WTC11 (cell line): ENCODE results near the gene ISLR. TPM values are rescaled to one million over a fixed set of nuclear protein-coding genes. Genes with fewer than 3 reads are reported as not detected.
A peak's percentile ranks its signal among the peaks of the same experiment; 100 is the strongest.

Experiments
- ATAC-seq: fragments of 200-7000 bp; cut with Tn5 transposase; 2 replicates; pipeline ENCODE4 v1.10.0; 2021; ENCODE audit warnings: mild to moderate bottlenecking, moderate library complexity
- CTCF ChIA-PET: fragments of 300-600 bp; sonication (Branson Sonifier 250); formaldehyde crosslinking; loops from one replicate; lab custom pipeline; 2021; ENCODE audit warnings: antibody characterized with exemption; lab: Charles Lee
- POLR2A ChIA-PET: fragments of 350-600 bp; sonication (Branson Sonifier 250); formaldehyde crosslinking; loops from one replicate; lab custom pipeline; 2021; ENCODE audit warnings: antibody characterized with exemption; lab: Charles Lee
- DNase-seq: peaks from one replicate; pipeline ENCODE4 v3.0.0; 2021; ENCODE audit warnings: low spot score
- H3K27ac Mint-ChIP-seq: 2 replicates; pipeline ENCODE4 v1.8.0; 2021; ENCODE audit warnings: mixed read lengths
- H3K27me3 Mint-ChIP-seq: 2 replicates; pipeline ENCODE4 v1.8.0; 2021; ENCODE audit warnings: low read depth, mild to moderate bottlenecking, moderate library complexity, mixed read lengths
- H3K36me3 Mint-ChIP-seq: 2 replicates; pipeline ENCODE4 v1.8.0; 2021; ENCODE audit warnings: mixed read lengths
- H3K4me1 Mint-ChIP-seq: 2 replicates; pipeline ENCODE4 v1.8.0; 2022; ENCODE audit warnings: mixed read lengths
- H3K4me3 Mint-ChIP-seq: 2 replicates; pipeline ENCODE4 v1.8.0; 2021; ENCODE audit warnings: mild to moderate bottlenecking, moderate library complexity, mixed read lengths
- H3K9me3 Mint-ChIP-seq: 2 replicates; pipeline ENCODE4 v1.8.0; 2021; ENCODE audit warnings: mixed read lengths
- AFF4 ChIP-seq: sonication (generic); formaldehyde crosslinking; IDR thresholded peaks from 2 replicates; pipeline ENCODE4 v1.8.1; 2023; ENCODE audit warnings: mild to moderate bottlenecking, missing genetic modification reagents, borderline replicate concordance
- AR ChIP-seq: fragments of 250-450 bp; sonication (Bioruptor Pico); IDR thresholded peaks from 2 replicates; pipeline ENCODE4 v1.9.0; 2021; ENCODE audit warnings: mild to moderate bottlenecking
- CDX4 ChIP-seq: fragments of 250-450 bp; sonication (Bioruptor Pico); IDR thresholded peaks from 2 replicates; pipeline ENCODE4 v1.9.0; 2021; ENCODE audit warnings: moderate library complexity, mild to moderate bottlenecking, inconsistent platforms, borderline replicate concordance
- CREB1 ChIP-seq: sonication (generic); formaldehyde crosslinking; IDR thresholded peaks from 2 replicates; pipeline ENCODE4 v1.8.0; 2023; ENCODE audit warnings: mild to moderate bottlenecking, missing genetic modification reagents
- CREM ChIP-seq: sonication (generic); formaldehyde crosslinking; IDR thresholded peaks from 2 replicates; pipeline ENCODE4 v1.8.1; 2022; ENCODE audit warnings: mild to moderate bottlenecking, missing genetic modification reagents, moderate library complexity
- ELF4 ChIP-seq: sonication (generic); formaldehyde crosslinking; IDR thresholded peaks from 2 replicates; pipeline ENCODE4 v1.8.1; 2022; ENCODE audit warnings: low read depth, mild to moderate bottlenecking, moderate library complexity, missing genetic modification reagents
- ERG ChIP-seq: fragments of 250-450 bp; sonication (Bioruptor Pico); IDR thresholded peaks from 2 replicates; pipeline ENCODE4 v1.8.0; 2021; ENCODE audit warnings: mild to moderate bottlenecking
- FOXK1 ChIP-seq: sonication (generic); formaldehyde crosslinking; IDR thresholded peaks from 2 replicates; pipeline ENCODE4 v1.8.0; 2022; ENCODE audit warnings: mild to moderate bottlenecking, moderate library complexity, missing genetic modification reagents
- FOXP4 ChIP-seq: sonication (generic); formaldehyde crosslinking; IDR thresholded peaks from 2 replicates; pipeline ENCODE4 v1.8.0; 2022; ENCODE audit warnings: mild to moderate bottlenecking, missing genetic modification reagents
- GTF2I ChIP-seq: fragments of 250-450 bp; sonication (Bioruptor Pico); conservative IDR thresholded peaks from 2 replicates; pipeline ENCODE4 v1.4.0; 2021; ENCODE audit warnings: mild to moderate bottlenecking
- HMGXB4 ChIP-seq: sonication (generic); formaldehyde crosslinking; IDR thresholded peaks from 2 replicates; pipeline ENCODE4 v1.8.1; 2023; ENCODE audit warnings: mild to moderate bottlenecking, moderate library complexity, missing genetic modification reagents
- JUN ChIP-seq: sonication (generic); formaldehyde crosslinking; IDR thresholded peaks from 2 replicates; pipeline ENCODE4 v1.8.0; 2023; ENCODE audit warnings: mild to moderate bottlenecking, missing genetic modification reagents
- MXD4 ChIP-seq: fragments of 250-450 bp; sonication (Bioruptor Pico); IDR thresholded peaks from 2 replicates; pipeline ENCODE4 v1.8.0; 2021; ENCODE audit warnings: mild to moderate bottlenecking, moderate library complexity, borderline replicate concordance
- SMAD3 ChIP-seq: sonication (generic); formaldehyde crosslinking; IDR thresholded peaks from 2 replicates; pipeline ENCODE4 v1.8.0; 2022; ENCODE audit warnings: missing genetic modification reagents, mild to moderate bottlenecking, borderline replicate concordance
- ZBTB43 ChIP-seq: sonication (generic); formaldehyde crosslinking; IDR thresholded peaks from 2 replicates; pipeline ENCODE4 v1.8.1; 2023; ENCODE audit warnings: mild to moderate bottlenecking, missing genetic modification reagents
- ZNF317 ChIP-seq: sonication (generic); formaldehyde crosslinking; IDR thresholded peaks from 2 replicates; pipeline ENCODE4 v1.8.1; 2023; ENCODE audit warnings: low read depth, mild to moderate bottlenecking, moderate library complexity, missing genetic modification reagents, borderline replicate concordance
- ZNF532 ChIP-seq: fragments of 250-450 bp; sonication (Bioruptor Pico); IDR thresholded peaks from 2 replicates; pipeline ENCODE4 v1.9.0; 2021; ENCODE audit warnings: mild to moderate bottlenecking, borderline replicate concordance
- total RNA-seq: library from RNA; stranded (reverse); gene quantifications from 3 replicates; pipeline ENCODE4 v1.2.3, GENCODE V29; 2021

Gene ISLR
- total RNA-seq, 1 experiment from 2014 or later = 0.63 TPM

- Mint-ChIP-seq H3K27me3 (peaks cover 89% of the 10 kb centered on the region), H3K4me3 (no peak overlapping the region)
- no peak for TF ChIP-seq ZBTB43 (CRISPR knock-in tag)
- TF ChIP-seq ZNF317 (CRISPR knock-in tag) = no peak
- no peak for TF ChIP-seq CREM (CRISPR knock-in tag)
- no peak for TF ChIP-seq HMGXB4 (CRISPR knock-in tag)
- TF ChIP-seq AFF4 (CRISPR knock-in tag) = no peak
- no peak for TF ChIP-seq MXD4 (CRISPR knock-in tag)
- no peak for TF ChIP-seq CDX4
- TF ChIP-seq ERG (CRISPR knock-in tag) = no peak
- no peak for TF ChIP-seq CREB1 (CRISPR knock-in tag)
- no peak for TF ChIP-seq AR (CRISPR knock-in tag)
- no peak for TF ChIP-seq JUN
- TF ChIP-seq SMAD3 (CRISPR knock-in tag) = no peak
- no peak for TF ChIP-seq GTF2I (CRISPR knock-in tag)
- TF ChIP-seq FOXP4 (CRISPR knock-in tag) = no peak
- TF ChIP-seq ELF4 (CRISPR knock-in tag) = no peak
- no peak for TF ChIP-seq FOXK1 (CRISPR knock-in tag)
- no peak for TF ChIP-seq ZNF532 (CRISPR knock-in tag)
Measured at GRCh38 chr15:74220475-74221248, 47.2 kb downstream of the ISLR start.

More at GRCh38 chr15:74220475-74221248, 47.2 kb downstream of the ISLR start:
- no peaks in the 10 kb centered on the region for H3K36me3 Mint-ChIP-seq
- CTCF ChIA-PET = interaction anchor here (0.9 to 5.5 kb wide), 14 partner anchors 12 to 410 kb away, joined by 3 to 53 read pairs (median 8); partner anchors contain the start of genes ISLR2 and STRA6
- no peaks in the 10 kb centered on the region for H3K9me3 Mint-ChIP-seq
- ATAC-seq (peak; percentile 4; the same call in 1 of the 2 replicates), DNase-seq (no peak)
- POLR2A ChIA-PET = interaction anchor here (1.2 kb wide), 1 partner anchor 83 kb away, joined by 4 read pairs; no protein-coding TSS in a partner anchor
- H3K27ac Mint-ChIP-seq = no peak overlapping the region
- H3K4me1 Mint-ChIP-seq = peaks cover 61% of the 10 kb centered on the region
